Measurements from ENCODE around the gene ABCA13.

The ABCA13 gene

DNA sequence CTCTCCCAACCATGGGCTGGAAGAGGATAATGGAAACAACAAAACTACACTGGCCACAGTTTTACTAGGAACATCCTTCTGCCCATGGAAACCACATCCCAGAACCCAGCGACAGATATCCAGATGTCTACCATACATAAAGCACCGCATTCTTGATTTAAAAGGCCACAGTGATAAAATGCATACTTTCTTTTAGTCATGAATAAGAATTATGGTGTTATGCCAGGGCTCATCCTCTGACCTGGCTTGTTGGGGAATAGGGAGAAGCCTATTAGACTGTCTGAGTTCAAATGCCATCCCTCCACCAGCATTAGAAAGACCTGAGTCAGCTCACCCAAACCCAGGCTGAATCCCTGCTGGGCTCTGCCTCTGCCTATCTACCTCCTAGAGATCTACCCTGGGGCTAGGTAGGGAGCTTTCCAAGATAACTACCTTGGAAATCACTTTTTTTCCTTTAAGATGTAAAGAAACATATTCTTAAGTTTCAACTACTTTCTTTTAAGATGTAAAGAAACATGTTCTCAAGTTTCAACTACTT, 5.2 kb downstream of the ABCA13 start:
- no peak overlapping the region for H3K27ac ChIP-seq
- intact Hi-C loops (cut with DNase I; ENCODE audit: low total_unique reads), result no loop called here
- H3K27me3 ChIP-seq, result no peaks in the 10 kb centered on the region
- DNase-seq, result no peak
- no peaks in the 10 kb centered on the region for H3K9me3 ChIP-seq
- peaks cover 0 to 3% (median 0%) of the 10 kb centered on the region in 4 donors for H3K4me1 ChIP-seq
- no peak overlapping the region for H3K4me3 ChIP-seq
- no peaks in the 10 kb centered on the region for H3K36me3 ChIP-seq
- TF ChIP-seq, protein P1, sequence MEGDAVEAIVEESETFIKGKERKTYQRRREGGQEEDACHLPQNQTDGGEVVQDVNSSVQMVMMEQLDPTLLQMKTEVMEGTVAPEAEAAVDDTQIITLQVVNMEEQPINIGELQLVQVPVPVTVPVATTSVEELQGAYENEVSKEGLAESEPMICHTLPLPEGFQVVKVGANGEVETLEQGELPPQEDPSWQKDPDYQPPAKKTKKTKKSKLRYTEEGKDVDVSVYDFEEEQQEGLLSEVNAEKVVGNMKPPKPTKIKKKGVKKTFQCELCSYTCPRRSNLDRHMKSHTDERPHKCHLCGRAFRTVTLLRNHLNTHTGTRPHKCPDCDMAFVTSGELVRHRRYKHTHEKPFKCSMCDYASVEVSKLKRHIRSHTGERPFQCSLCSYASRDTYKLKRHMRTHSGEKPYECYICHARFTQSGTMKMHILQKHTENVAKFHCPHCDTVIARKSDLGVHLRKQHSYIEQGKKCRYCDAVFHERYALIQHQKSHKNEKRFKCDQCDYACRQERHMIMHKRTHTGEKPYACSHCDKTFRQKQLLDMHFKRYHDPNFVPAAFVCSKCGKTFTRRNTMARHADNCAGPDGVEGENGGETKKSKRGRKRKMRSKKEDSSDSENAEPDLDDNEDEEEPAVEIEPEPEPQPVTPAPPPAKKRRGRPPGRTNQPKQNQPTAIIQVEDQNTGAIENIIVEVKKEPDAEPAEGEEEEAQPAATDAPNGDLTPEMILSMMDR (IDR thresholded peaks at IDR 0.05), result no peak

DNA sequence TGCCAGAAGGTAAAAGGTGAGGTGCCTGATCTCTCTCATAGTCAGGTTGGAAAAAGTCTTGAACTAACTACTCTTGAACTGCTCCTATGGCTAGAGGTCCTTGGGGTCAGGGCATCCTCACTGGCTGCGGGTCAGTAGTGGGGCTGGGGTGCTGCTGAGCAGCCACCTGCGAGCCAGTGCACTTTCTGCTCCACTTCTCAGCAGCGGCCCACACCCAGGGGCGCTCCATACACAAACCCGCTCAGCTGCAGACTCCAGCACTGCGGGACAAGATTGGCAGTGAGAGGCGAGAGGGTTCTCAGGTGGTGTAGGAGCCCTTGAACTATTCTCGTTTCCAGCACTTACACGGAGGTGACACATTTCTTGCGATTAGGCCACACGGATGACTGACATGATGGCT, 6.0 kb downstream of the ABCA13 start:
- intact Hi-C loops (cut with DNase I; ENCODE audit: low total_unique reads), result no loop called here
- TF ChIP-seq, protein P1 (IDR thresholded peaks at IDR 0.05), result no peak
- H3K4me3 ChIP-seq, result no peak overlapping the region
- H3K27ac ChIP-seq, result no peak overlapping the region
- H3K27me3 ChIP-seq, result no peaks in the 10 kb centered on the region
- no peak for DNase-seq
- no peaks in the 10 kb centered on the region for H3K9me3 ChIP-seq
- H3K36me3 ChIP-seq, result no peaks in the 10 kb centered on the region
- peaks cover 0 to 3% (median 0%) of the 10 kb centered on the region in 4 donors for H3K4me1 ChIP-seq

DNA sequence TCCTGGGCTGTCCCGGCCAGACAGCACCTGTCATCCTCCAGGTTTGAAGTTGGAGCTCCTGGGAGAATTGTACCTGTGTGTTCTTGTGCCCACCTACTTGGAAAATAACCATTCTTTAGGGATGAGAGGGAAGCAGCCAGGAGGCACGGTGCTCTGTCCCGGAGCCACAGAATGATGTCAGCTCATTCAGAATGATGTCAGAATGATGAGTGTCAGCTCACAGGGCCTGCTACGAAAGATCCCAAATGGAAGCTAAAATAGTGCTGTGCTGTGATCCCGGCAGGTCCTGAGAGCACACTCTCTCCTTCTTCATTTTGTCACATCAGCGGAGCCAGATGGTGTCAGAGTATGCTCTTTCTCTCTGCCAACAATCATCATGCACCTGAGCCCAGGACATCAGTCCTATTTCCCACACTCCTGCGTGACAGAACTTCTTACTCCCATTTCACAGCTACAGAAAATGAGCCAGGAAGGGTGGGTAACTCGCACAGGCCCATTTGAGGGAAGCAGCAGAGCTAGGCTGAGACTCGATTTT, 8.3 kb downstream of the ABCA13 start:
- H3K9me3 ChIP-seq, result no peaks in the 10 kb centered on the region
- intact Hi-C loops (cut with DNase I; ENCODE audit: low total_unique reads), result no loop called here
- no peak for DNase-seq
- TF ChIP-seq, protein P1 (IDR thresholded peaks at IDR 0.05), result no peak
- H3K27me3 ChIP-seq, result no peaks in the 10 kb centered on the region
- no peaks in the 10 kb centered on the region for H3K36me3 ChIP-seq
- H3K4me1 ChIP-seq, result no peaks in the 10 kb centered on the region
- H3K27ac ChIP-seq, result no peak overlapping the region
- no peak overlapping the region for H3K4me3 ChIP-seq

DNA sequence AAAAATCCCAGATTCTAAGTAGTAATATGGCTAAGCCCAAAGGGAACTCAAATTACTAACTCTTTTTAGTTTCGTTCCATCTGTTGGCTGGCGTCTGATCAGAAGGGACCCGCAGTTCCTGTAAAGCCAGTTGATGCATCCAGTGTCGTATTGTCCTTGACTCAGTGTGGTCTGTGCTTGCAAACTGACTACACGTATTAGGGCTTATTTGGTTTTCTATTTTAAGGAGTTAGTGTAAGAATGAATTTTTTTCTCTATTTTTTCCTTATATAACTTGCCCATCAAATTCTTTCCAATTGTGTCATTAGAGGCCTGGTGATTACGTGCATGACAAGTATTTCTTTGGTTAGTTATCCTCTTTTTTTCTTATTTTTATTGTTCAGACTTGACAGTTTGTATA, 9.7 kb downstream of the ABCA13 start:
- Histone ChIP-seq H3K4me3 (no peak overlapping the region), H3K27ac (no peak overlapping the region), H3K4me1 (no peaks in the 10 kb centered on the region), H3K9me3 (no peaks in the 10 kb centered on the region), H3K36me3 (no peaks in the 10 kb centered on the region), H3K27me3 (no peaks in the 10 kb centered on the region)
- TF ChIP-seq, protein P1 (IDR thresholded peaks at IDR 0.05), result no peak
- intact Hi-C loops (cut with DNase I; ENCODE audit: low total_unique reads), result no loop called here
- DNase-seq, result no peak

DNA sequence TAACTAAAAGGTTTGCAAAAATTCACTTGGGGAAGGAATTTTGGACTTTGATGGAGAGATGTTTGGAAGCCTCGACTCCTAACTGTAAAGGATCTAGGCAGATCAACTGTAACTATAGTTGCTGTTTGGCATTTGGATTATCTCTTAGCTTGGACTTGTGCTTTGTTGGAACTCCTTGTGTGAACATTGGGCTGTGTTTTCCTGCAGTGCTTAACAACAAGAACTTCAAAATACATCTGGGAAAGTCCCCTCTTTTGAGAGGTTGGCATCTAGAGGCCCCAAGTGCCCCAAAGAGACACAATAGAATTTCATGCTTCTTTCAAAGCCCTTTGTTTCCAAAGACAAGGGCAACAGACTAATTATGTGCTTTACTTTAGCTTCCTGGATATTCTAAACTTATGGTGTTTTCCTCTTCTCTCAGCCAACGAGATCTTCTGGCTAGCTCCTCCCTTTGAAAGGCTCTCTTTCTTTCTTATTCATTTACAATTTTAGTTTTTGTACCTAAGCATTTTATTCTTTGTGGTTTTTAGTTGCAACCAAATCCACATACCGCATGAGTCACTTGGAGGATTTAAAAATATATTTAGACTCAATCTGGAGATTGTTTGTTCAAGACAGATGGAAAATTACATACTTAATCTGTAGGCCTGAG, 11.6 kb downstream of the ABCA13 start:
- H3K4me3 ChIP-seq, result no peak overlapping the region
- intact Hi-C loops (cut with DNase I; ENCODE audit: low total_unique reads), result no loop called here
- no peak for DNase-seq
- no peaks in the 10 kb centered on the region for H3K36me3 ChIP-seq
- no peaks in the 10 kb centered on the region for H3K27me3 ChIP-seq
- H3K27ac ChIP-seq, result no peak overlapping the region
- no peaks in the 10 kb centered on the region for H3K4me1 ChIP-seq
- TF ChIP-seq, protein P1 (IDR thresholded peaks at IDR 0.05), result no peak
- H3K9me3 ChIP-seq, result no peaks in the 10 kb centered on the region
